MM.1S (cell line): ENCODE data around the gene NPPB.

Source experiments
- DNase-seq: peaks from one replicate; pipeline ENCODE4 v3.0.0-alpha.2; 2015
- H2AFZ ChIP-seq: fragments of 300-600 bp; sonication (generic); 2 replicates; pipeline ENCODE4 v1.6.0; 2016; ENCODE audit warnings: antibody characterized with exemption, low read length
- H3F3A ChIP-seq: fragments of 300-600 bp; sonication (generic); 2 replicates; pipeline ENCODE4 v1.6.1; 2016; ENCODE audit warnings: mild to moderate bottlenecking, antibody characterized with exemption, low read length, moderate library complexity, mixed read lengths; ENCODE audit not compliant: insufficient read depth
- H3K27ac ChIP-seq: fragments of 300-600 bp; sonication (generic); 2 replicates; pipeline ENCODE4 v1.5.1; 2016; ENCODE audit warnings: mild to moderate bottlenecking, low read length
- H3K27me3 ChIP-seq: fragments of 300-600 bp; sonication (generic); replicated peaks from 2 replicates; pipeline ENCODE4 v1.6.0; 2016; ENCODE audit warnings: low read length; ENCODE audit not compliant: insufficient read depth
- H3K36me3 ChIP-seq: fragments of 300-600 bp; sonication (generic); replicated peaks from 2 replicates; pipeline ENCODE4 v1.6.1; 2016; ENCODE audit warnings: mild to moderate bottlenecking, low read length, mixed read lengths; ENCODE audit not compliant: insufficient read depth
- H3K4me1 ChIP-seq: fragments of 300-600 bp; sonication (generic); 2 replicates; pipeline ENCODE4 v1.6.1; 2016; ENCODE audit warnings: low read length, mixed read lengths
- H3K4me2 ChIP-seq: fragments of 300-600 bp; sonication (generic); 2 replicates; pipeline ENCODE4 v1.6.0; 2016; ENCODE audit warnings: low read depth, low read length
- H3K4me3 ChIP-seq: fragments of 300-600 bp; sonication (generic); 2 replicates; pipeline ENCODE4 v1.5.1; 2016; ENCODE audit warnings: low read length, mixed read lengths
- H3K79me2 ChIP-seq: fragments of 300-600 bp; sonication (generic); 2 replicates; pipeline ENCODE4 v1.6.1; 2016; ENCODE audit warnings: mixed run types, low read length, mixed read lengths
- H3K9ac ChIP-seq: fragments of 300-600 bp; sonication (generic); 2 replicates; pipeline ENCODE4 v1.6.1; 2016; ENCODE audit warnings: low read length, mixed read lengths
- H3K9me2 ChIP-seq: fragments of 300-600 bp; sonication (generic); replicated peaks from 2 replicates; pipeline ENCODE4 v1.6.1; 2016; ENCODE audit warnings: mild to moderate bottlenecking, low read length, mixed read lengths; ENCODE audit not compliant: insufficient read depth
- H3K9me3 ChIP-seq: fragments of 300-600 bp; sonication (generic); replicated peaks from 2 replicates; pipeline ENCODE4 v1.6.1; 2016; ENCODE audit warnings: mild to moderate bottlenecking, low read length, mixed read lengths; ENCODE audit not compliant: insufficient read depth
- H4K20me1 ChIP-seq: fragments of 300-600 bp; sonication (generic); 2 replicates; pipeline ENCODE4 v1.6.1; 2016; ENCODE audit warnings: mild to moderate bottlenecking, low read length, moderate library complexity, mixed read lengths; ENCODE audit not compliant: insufficient read depth
- EZH2 ChIP-seq: fragments of 300-600 bp; sonication (generic); optimal IDR thresholded peaks from 2 replicates; pipeline ENCODE3; 2017; ENCODE audit warnings: low read depth, mild to moderate bottlenecking, antibody characterized with exemption, low read length, mixed read lengths
- EZH2phosphoT487 ChIP-seq: fragments of 300-600 bp; sonication (generic); IDR thresholded peaks from 2 replicates; pipeline ENCODE4 v1.6.1; 2018; ENCODE audit warnings: antibody characterized with exemption, low read length
- TF ChIP-seq, protein P1 (sequence below): fragments of 300-600 bp; sonication (generic); IDR thresholded peaks from 2 replicates; pipeline ENCODE4 v1.5.1; 2016; ENCODE audit warnings: antibody characterized with exemption, low read length, mixed read lengths

NPPB gene

DNA sequence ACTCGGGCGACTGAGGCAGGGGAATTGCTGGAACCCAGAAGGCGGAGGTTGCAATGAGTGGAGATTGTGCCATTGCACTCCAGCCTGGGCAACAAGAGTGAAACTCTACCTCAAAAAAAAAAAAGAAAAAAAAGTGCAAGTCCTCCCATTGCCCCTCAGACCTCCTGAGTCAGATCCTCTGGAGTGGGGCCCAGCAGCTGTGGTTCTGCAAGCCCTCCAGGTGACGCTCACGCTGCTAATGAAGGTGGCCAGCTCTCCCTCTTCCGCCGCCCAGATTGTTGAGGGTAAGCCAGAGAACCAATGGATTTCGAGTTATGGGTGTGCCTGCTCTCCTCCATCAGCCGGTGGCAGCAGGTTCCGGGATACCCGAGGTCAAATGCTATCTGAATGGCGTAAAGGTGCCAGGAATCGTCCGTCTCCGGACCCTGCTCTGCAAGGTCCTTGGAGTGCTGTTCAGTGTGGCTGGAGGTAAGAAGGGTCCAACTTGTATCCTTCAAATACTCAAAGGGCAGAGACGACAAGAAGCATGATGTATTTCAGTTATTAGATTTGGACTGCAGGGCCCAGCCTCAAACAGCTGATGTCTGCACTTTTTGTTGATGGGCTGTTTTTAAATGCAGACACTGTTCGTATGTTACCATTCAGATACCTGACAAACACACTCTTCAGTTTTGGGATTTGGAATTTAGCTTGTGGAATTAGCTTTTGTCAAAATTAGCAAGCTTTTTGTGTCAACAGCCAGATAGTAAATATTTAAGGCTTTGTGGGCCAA lies 35.2 kb downstream of the NPPB start:
- Histone ChIP-seq H3K36me3 (no peaks in the 10 kb centered on the region), H3K9me3 (no peaks in the 10 kb centered on the region), H3K4me3 (no peak overlapping the region)

DNA sequence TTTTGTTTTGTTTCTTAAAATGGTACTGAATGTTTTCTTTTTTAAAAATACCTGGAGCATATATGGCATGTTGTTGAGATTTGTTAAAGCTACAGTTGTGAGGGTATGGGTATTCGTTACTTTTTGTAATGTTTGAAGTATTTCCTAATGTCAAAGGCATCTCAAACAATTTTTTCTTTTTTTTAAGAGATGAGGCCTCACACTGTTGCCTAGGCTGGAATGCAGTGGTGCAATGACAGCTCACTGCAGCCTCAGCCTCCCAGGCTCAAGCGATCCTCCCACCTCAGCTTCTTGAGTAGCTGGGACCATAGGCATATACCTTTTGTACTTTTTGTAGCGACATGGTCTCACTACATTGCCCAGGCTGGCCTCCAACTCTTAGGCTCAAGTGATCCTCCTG lies 36.7 kb downstream of the NPPB start:
- Histone ChIP-seq H3K9me2 (no peaks in the 10 kb centered on the region), H3K4me3 (no peak overlapping the region), H3K36me3 (peaks cover 6% of the 10 kb centered on the region), H3K9me3 (no peaks in the 10 kb centered on the region), H3K4me2 (no peak overlapping the region), H3K27me3 (no peaks in the 10 kb centered on the region), H3K27ac (no peak overlapping the region), H3K9ac (no peak overlapping the region), H3F3A (no peaks in the 10 kb centered on the region), H2AFZ (no peak overlapping the region), H3K4me1 (no peaks in the 10 kb centered on the region), H4K20me1 (no peaks in the 10 kb centered on the region), H3K79me2 (no peaks in the 10 kb centered on the region)
- DNase-seq: no peak
- no peak for TF ChIP-seq EZH2
- no peak for TF ChIP-seq EZH2phosphoT487
- TF ChIP-seq, protein P1, sequence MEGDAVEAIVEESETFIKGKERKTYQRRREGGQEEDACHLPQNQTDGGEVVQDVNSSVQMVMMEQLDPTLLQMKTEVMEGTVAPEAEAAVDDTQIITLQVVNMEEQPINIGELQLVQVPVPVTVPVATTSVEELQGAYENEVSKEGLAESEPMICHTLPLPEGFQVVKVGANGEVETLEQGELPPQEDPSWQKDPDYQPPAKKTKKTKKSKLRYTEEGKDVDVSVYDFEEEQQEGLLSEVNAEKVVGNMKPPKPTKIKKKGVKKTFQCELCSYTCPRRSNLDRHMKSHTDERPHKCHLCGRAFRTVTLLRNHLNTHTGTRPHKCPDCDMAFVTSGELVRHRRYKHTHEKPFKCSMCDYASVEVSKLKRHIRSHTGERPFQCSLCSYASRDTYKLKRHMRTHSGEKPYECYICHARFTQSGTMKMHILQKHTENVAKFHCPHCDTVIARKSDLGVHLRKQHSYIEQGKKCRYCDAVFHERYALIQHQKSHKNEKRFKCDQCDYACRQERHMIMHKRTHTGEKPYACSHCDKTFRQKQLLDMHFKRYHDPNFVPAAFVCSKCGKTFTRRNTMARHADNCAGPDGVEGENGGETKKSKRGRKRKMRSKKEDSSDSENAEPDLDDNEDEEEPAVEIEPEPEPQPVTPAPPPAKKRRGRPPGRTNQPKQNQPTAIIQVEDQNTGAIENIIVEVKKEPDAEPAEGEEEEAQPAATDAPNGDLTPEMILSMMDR: no peak

More for the DNA sequence above, 35.2 kb downstream of the NPPB start:
- Histone ChIP-seq H3K79me2 (no peaks in the 10 kb centered on the region), H3K27me3 (no peaks in the 10 kb centered on the region), H3K27ac (no peak overlapping the region), H3K9ac (no peak overlapping the region), H3K4me2 (no peak overlapping the region), H3K9me2 (no peaks in the 10 kb centered on the region), H3F3A (no peaks in the 10 kb centered on the region), H4K20me1 (no peaks in the 10 kb centered on the region), H2AFZ (no peak overlapping the region), H3K4me1 (no peaks in the 10 kb centered on the region)
- TF ChIP-seq, protein P1: no peak
- TF ChIP-seq EZH2phosphoT487 (no peak), EZH2 (no peak)
- no peak for DNase-seq

DNA sequence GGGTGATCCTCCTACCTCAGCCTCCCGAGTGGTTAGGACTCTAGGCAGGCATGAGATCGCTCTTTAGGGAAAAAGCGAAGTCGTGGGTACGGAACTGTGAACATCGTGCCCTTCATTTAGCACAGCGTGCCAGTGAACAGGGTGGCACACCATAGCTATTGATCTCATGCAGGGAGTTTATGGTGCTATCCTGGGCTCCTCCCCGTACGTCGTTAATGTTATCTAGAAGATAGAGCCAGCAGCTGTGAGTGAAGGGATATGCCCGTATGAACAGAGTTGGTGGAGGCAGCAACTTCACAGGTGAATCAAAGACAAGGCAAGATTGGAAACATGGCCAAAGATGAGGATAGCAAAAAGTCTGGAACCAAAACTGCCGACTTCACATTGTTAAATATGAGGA lies 41.6 kb downstream of the NPPB start:
- H2AFZ ChIP-seq: no peak overlapping the region
- no peaks in the 10 kb centered on the region for H3K9me2 ChIP-seq
- H3K4me1 ChIP-seq: no peaks in the 10 kb centered on the region
- no peak overlapping the region for H3K9ac ChIP-seq
- H3K9me3 ChIP-seq: no peaks in the 10 kb centered on the region
- peaks cover 9% of the 10 kb centered on the region for H3K36me3 ChIP-seq
- H4K20me1 ChIP-seq: no peaks in the 10 kb centered on the region
- no peaks in the 10 kb centered on the region for H3F3A ChIP-seq
- H3K27ac ChIP-seq: no peak overlapping the region
- H3K4me2 ChIP-seq: no peak overlapping the region
- TF ChIP-seq EZH2phosphoT487 (no peak), EZH2 (no peak)
- TF ChIP-seq, protein P1: no peak
- H3K79me2 ChIP-seq: no peaks in the 10 kb centered on the region; the same call in 1 of the 2 replicates
- no peak overlapping the region for H3K4me3 ChIP-seq
- no peak for DNase-seq
- H3K27me3 ChIP-seq: no peaks in the 10 kb centered on the region
